A549 (cell line): ENCODE data around the gene PLA1A.

Experiments used
- FOSL2 ChIP-seq, 2 experiments: fragments of 450-650 bp in 1 of 2; fragments of >200 bp in 1 of 2; sonication (Bioruptor Twin) in 1 of 2; formaldehyde crosslinking; IDR thresholded peaks; 2 replicates each; pipeline versions ENCODE4 v1.5.0 to v1.6.1; 2016 to 2020; ENCODE audit warnings: mild to moderate bottlenecking in 1 of 2, moderate library complexity in 1 of 2
- GATA3 ChIP-seq: IDR thresholded peaks from 2 replicates; pipeline ENCODE4 v1.6.1; 2012; ENCODE audit warnings: borderline replicate concordance
- JUN ChIP-seq, 2 experiments: fragments of >200 bp; sonication (Bioruptor Twin); formaldehyde crosslinking; IDR thresholded peaks; 2 replicates in 1 of 2; 3 replicates in 1 of 2; pipeline ENCODE4 v1.6.1; 2016 to 2017
- MYC ChIP-seq: IDR thresholded peaks from 2 replicates; pipeline ENCODE4 v1.6.1; 2012; ENCODE audit warnings: mild to moderate bottlenecking, inconsistent platforms, low read length, improper control_type of control experiment, borderline replicate concordance
- POLR2A ChIP-seq: IDR thresholded peaks from 2 replicates; pipeline ENCODE4 v1.6.1; 2012; ENCODE audit warnings: mild to moderate bottlenecking, low read length
- RFX5 ChIP-seq: fragments of 450-650 bp; IDR thresholded peaks from 2 replicates; pipeline ENCODE4 v1.7.1; 2014; ENCODE audit warnings: antibody characterized with exemption, mild to moderate bottlenecking, moderate library complexity
- SMC3 ChIP-seq: fragments of >200 bp; sonication (Bioruptor Twin); formaldehyde crosslinking; IDR thresholded peaks from 3 replicates; pipeline ENCODE4 v1.6.1; 2018; ENCODE audit warnings: inconsistent platforms
- ZFP36 ChIP-seq: fragments of 450-650 bp; IDR thresholded peaks from 2 replicates; pipeline ENCODE4 v1.6.1; 2014; ENCODE audit warnings: borderline replicate concordance; ENCODE audit not compliant: partially characterized antibody
- TF ChIP-seq, protein P1 (sequence below): fragments of >200 bp; sonication (Bioruptor Twin); formaldehyde crosslinking; IDR thresholded peaks from 3 replicates; pipeline ENCODE4 v1.5.1; 2016
- TF ChIP-seq, protein P2 (sequence below): fragments of 200-600 bp; sonication (generic); IDR thresholded peaks from 2 replicates; pipeline ENCODE4 v1.6.1; 2016; ENCODE audit warnings: antibody characterized with exemption, mild to moderate bottlenecking, moderate library complexity
- TF ChIP-seq, protein P3 (sequence below): fragments of 450-650 bp; IDR thresholded peaks from 2 replicates; pipeline ENCODE4 v1.6.1; 2014; ENCODE audit warnings: antibody characterized with exemption
- TF ChIP-seq, protein P4 (sequence below): IDR thresholded peaks from 2 replicates; pipeline ENCODE4 v1.6.1; 2012

DNA sequence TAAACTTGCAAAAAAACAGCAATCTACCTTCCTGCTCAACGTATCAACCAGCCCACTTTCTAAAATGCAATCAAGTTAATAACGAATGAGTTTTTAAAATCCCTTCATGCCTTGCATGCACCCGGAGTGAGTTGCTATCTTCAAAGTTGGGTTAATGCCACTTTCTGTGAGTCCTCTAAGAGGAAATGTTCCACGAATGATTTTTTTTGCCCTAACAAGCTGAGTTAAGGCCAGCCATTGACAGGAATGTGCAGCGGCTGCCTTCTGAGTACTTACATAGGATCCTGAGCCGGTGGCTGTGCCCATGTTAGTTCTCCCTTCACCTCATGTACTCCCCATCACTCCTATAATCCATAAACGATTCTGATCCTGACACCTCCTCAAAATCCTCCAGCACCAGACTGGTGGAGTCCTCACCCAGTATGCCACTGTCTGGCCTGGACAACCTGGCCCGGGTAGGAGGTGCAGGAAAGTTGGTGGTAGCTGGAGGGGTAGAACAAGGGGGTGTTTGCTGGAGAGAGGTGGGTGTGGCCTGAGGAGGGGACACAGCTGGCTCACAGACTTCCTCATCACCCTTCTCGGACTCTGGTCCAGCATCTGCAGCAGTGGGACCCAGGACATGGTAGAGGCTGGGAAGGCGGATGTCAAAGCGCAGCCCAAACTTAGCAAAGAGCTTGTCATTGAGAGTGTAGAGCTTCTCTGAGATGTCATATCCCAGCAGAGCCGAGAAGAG lies 50.3 kb downstream of the PLA1A start:
- TF ChIP-seq, protein P1, sequence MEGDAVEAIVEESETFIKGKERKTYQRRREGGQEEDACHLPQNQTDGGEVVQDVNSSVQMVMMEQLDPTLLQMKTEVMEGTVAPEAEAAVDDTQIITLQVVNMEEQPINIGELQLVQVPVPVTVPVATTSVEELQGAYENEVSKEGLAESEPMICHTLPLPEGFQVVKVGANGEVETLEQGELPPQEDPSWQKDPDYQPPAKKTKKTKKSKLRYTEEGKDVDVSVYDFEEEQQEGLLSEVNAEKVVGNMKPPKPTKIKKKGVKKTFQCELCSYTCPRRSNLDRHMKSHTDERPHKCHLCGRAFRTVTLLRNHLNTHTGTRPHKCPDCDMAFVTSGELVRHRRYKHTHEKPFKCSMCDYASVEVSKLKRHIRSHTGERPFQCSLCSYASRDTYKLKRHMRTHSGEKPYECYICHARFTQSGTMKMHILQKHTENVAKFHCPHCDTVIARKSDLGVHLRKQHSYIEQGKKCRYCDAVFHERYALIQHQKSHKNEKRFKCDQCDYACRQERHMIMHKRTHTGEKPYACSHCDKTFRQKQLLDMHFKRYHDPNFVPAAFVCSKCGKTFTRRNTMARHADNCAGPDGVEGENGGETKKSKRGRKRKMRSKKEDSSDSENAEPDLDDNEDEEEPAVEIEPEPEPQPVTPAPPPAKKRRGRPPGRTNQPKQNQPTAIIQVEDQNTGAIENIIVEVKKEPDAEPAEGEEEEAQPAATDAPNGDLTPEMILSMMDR, result no peak
- TF ChIP-seq SMC3 (no peak), RFX5 (no peak), POLR2A (no peak), MYC (no peak), FOSL2 (IDR thresholded peaks at IDR 0.05) (no peak), FOSL2 (CRISPR knock-in tag; IDR thresholded peaks at IDR 0.05) (no peak), JUN (IDR thresholded peaks at IDR 0.05) (no peak), ZFP36 (no peak), GATA3 (no peak)
- TF ChIP-seq, protein P2, sequence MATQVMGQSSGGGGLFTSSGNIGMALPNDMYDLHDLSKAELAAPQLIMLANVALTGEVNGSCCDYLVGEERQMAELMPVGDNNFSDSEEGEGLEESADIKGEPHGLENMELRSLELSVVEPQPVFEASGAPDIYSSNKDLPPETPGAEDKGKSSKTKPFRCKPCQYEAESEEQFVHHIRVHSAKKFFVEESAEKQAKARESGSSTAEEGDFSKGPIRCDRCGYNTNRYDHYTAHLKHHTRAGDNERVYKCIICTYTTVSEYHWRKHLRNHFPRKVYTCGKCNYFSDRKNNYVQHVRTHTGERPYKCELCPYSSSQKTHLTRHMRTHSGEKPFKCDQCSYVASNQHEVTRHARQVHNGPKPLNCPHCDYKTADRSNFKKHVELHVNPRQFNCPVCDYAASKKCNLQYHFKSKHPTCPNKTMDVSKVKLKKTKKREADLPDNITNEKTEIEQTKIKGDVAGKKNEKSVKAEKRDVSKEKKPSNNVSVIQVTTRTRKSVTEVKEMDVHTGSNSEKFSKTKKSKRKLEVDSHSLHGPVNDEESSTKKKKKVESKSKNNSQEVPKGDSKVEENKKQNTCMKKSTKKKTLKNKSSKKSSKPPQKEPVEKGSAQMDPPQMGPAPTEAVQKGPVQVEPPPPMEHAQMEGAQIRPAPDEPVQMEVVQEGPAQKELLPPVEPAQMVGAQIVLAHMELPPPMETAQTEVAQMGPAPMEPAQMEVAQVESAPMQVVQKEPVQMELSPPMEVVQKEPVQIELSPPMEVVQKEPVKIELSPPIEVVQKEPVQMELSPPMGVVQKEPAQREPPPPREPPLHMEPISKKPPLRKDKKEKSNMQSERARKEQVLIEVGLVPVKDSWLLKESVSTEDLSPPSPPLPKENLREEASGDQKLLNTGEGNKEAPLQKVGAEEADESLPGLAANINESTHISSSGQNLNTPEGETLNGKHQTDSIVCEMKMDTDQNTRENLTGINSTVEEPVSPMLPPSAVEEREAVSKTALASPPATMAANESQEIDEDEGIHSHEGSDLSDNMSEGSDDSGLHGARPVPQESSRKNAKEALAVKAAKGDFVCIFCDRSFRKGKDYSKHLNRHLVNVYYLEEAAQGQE, result no peak
- TF ChIP-seq, protein P3, sequence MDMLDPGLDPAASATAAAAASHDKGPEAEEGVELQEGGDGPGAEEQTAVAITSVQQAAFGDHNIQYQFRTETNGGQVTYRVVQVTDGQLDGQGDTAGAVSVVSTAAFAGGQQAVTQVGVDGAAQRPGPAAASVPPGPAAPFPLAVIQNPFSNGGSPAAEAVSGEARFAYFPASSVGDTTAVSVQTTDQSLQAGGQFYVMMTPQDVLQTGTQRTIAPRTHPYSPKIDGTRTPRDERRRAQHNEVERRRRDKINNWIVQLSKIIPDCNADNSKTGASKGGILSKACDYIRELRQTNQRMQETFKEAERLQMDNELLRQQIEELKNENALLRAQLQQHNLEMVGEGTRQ, result no peak
- TF ChIP-seq, protein P4, sequence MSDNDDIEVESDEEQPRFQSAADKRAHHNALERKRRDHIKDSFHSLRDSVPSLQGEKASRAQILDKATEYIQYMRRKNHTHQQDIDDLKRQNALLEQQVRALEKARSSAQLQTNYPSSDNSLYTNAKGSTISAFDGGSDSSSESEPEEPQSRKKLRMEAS, result no peak
